GM23338 (cell line): ENCODE data around the gene COMMD3. TPM values are rescaled to one million over a fixed set of nuclear protein-coding genes. Genes with fewer than 3 reads are reported as not detected.

Experiments used
- ATAC-seq: fragments of 200-7000 bp; cut with Tn5 transposase; 3 replicates; pipeline ENCODE4 v1.9.1; 2020
- DNase-seq: peaks from one replicate; pipeline ENCODE4 v3.0.0-alpha.2; 2015; ENCODE audit warnings: low spot score
- H2AFZ ChIP-seq: fragments of 200-600 bp; sonication (generic); 2 replicates; pipeline ENCODE4 v1.8.0; 2016; ENCODE audit warnings: antibody characterized with exemption, mild to moderate bottlenecking, moderate library complexity
- H3F3A ChIP-seq: fragments of 200-600 bp; sonication (generic); replicated peaks from 2 replicates; pipeline ENCODE4 v1.8.0; 2017; ENCODE audit warnings: antibody characterized with exemption, mixed run types, low read depth
- H3K27ac ChIP-seq: fragments of 200-600 bp; sonication (generic); 2 replicates; pipeline ENCODE4 v1.6.1; 2016; ENCODE audit warnings: low read depth
- H3K27me3 ChIP-seq: fragments of 200-600 bp; sonication (generic); 2 replicates; pipeline ENCODE4 v1.8.0; 2016; ENCODE audit warnings: mild to moderate bottlenecking, mixed run types, moderate library complexity; ENCODE audit not compliant: insufficient read depth
- H3K36me3 ChIP-seq: fragments of 200-600 bp; sonication (generic); 2 replicates; pipeline ENCODE4 v1.8.0; 2016; ENCODE audit warnings: mild to moderate bottlenecking; ENCODE audit not compliant: insufficient read depth
- H3K4me1 ChIP-seq: fragments of 200-600 bp; sonication (generic); 2 replicates; pipeline ENCODE4 v1.8.0; 2016; ENCODE audit warnings: mild to moderate bottlenecking, moderate library complexity; ENCODE audit not compliant: insufficient read depth
- H3K4me2 ChIP-seq: fragments of 200-600 bp; sonication (generic); 2 replicates; pipeline ENCODE4 v1.7.1; 2017; ENCODE audit warnings: mixed run types
- H3K4me3 ChIP-seq: fragments of 200-600 bp; sonication (generic); 2 replicates; pipeline ENCODE4 v1.6.1; 2016; ENCODE audit warnings: mixed run types
- H3K79me2 ChIP-seq: fragments of 200-600 bp; sonication (generic); replicated peaks from 2 replicates; pipeline ENCODE4 v1.8.0; 2017; ENCODE audit warnings: mild to moderate bottlenecking; ENCODE audit not compliant: insufficient read depth
- H3K9me2 ChIP-seq: fragments of 200-600 bp; sonication (generic); 2 replicates; pipeline ENCODE4 v1.8.0; 2017; ENCODE audit not compliant: insufficient read depth
- H4K20me1 ChIP-seq: fragments of 200-600 bp; sonication (generic); replicated peaks from 2 replicates; pipeline ENCODE4 v1.8.0; 2017; ENCODE audit warnings: mild to moderate bottlenecking; ENCODE audit not compliant: insufficient read depth
- H3K27ac Mint-ChIP-seq: 2 replicates; pipeline ENCODE4 v1.8.0; 2020; ENCODE audit warnings: inconsistent platforms, mild to moderate bottlenecking, moderate library complexity, mixed read lengths
- H3K27me3 Mint-ChIP-seq: 3 replicates; pipeline ENCODE4 v1.8.0; 2022; ENCODE audit warnings: low read depth, mild to moderate bottlenecking, moderate library complexity, mixed read lengths, inconsistent platforms; ENCODE audit not compliant: insufficient read depth, poor library complexity
- H3K36me3 Mint-ChIP-seq: 3 replicates; pipeline ENCODE4 v1.8.0; 2021; ENCODE audit warnings: low read depth, mild to moderate bottlenecking, inconsistent platforms, moderate library complexity, mixed read lengths
- H3K4me1 Mint-ChIP-seq: 3 replicates; pipeline ENCODE4 v1.8.0; 2020; ENCODE audit warnings: mild to moderate bottlenecking, inconsistent platforms, mixed read lengths
- H3K4me3 Mint-ChIP-seq: 3 replicates; pipeline ENCODE4 v1.8.0; 2021; ENCODE audit warnings: moderate library complexity, mild to moderate bottlenecking, inconsistent platforms, mixed read lengths
- H3K9me3 Mint-ChIP-seq: 3 replicates; pipeline ENCODE4 v1.8.0; 2020; ENCODE audit warnings: moderate library complexity, mild to moderate bottlenecking, inconsistent platforms, mixed read lengths
- CREB1 ChIP-seq: fragments of 250-450 bp; sonication (Bioruptor Pico); IDR thresholded peaks from 2 replicates; pipeline ENCODE4 v1.5.0; 2020; ENCODE audit warnings: low read depth, mild to moderate bottlenecking, moderate library complexity
- CTCF ChIP-seq, 2 experiments: fragments of 200-600 bp in 1 of 2; sonication (generic) in 1 of 2; conservative IDR thresholded peaks; 2 replicates each; pipeline versions ENCODE4 v1.5.1 to v1.6.1; 2016 to 2017; ENCODE audit warnings: antibody characterized with exemption in 2 of 2, low read depth in 2 of 2, mild to moderate bottlenecking in 2 of 2, moderate library complexity in 1 of 2
- EZH2 ChIP-seq: fragments of 200-600 bp; sonication (generic); IDR thresholded peaks from one replicate; pipeline ENCODE4 v1.8.0; 2017; ENCODE audit warnings: antibody characterized with exemption, mild to moderate bottlenecking, low read depth; ENCODE audit not compliant: unreplicated experiment
- EZH2phosphoT487 ChIP-seq: fragments of 200-600 bp; sonication (generic); IDR thresholded peaks from one replicate; pipeline ENCODE4 v1.8.1; 2018; ENCODE audit warnings: antibody characterized with exemption; ENCODE audit not compliant: unreplicated experiment
- JUNB ChIP-seq: IDR thresholded peaks from one replicate; pipeline ENCODE4 v1.6.1; 2016; ENCODE audit warnings: antibody characterized with exemption; ENCODE audit not compliant: unreplicated experiment
- NANOG ChIP-seq: IDR thresholded peaks from 2 replicates; pipeline ENCODE4 v1.6.1; 2016; ENCODE audit warnings: antibody characterized with exemption, borderline replicate concordance
- POLR2AphosphoS5 ChIP-seq: IDR thresholded peaks from 2 replicates; pipeline ENCODE4 v1.6.1; 2016; ENCODE audit warnings: antibody characterized with exemption, low read depth
- REST ChIP-seq: IDR thresholded peaks from one replicate; pipeline ENCODE4 v1.6.1; 2018; ENCODE audit warnings: antibody characterized with exemption; ENCODE audit not compliant: unreplicated experiment
- STAT1 ChIP-seq: IDR thresholded peaks from one replicate; pipeline ENCODE4 v1.6.1; 2016; ENCODE audit warnings: antibody characterized with exemption; ENCODE audit not compliant: unreplicated experiment
- ZNF114 ChIP-seq: fragments of 250-450 bp; sonication (Bioruptor Pico); IDR thresholded peaks from 2 replicates; pipeline ENCODE4 v1.5.0; 2020; ENCODE audit warnings: mild to moderate bottlenecking, moderate library complexity
- ZNF331 ChIP-seq: fragments of 250-450 bp; sonication (Bioruptor Pico); IDR thresholded peaks from 2 replicates; pipeline ENCODE4 v1.5.0; 2020; ENCODE audit warnings: low read depth, mild to moderate bottlenecking, moderate library complexity
- polyA plus RNA-seq: library from polyadenylated mRNA; unstranded; fragments of >200 nt; fragmentation: Nextera tagmentation; extraction: Ambion mirVana; gene quantifications from 2 replicates; pipeline ENCODE4 v1.2.1, GENCODE V29; 2016
- total RNA-seq: library from RNA; depleted of rRNA; stranded (reverse); fragments of >200 nt; shearing (Covaris generic); gene quantifications from 2 replicates; pipeline ENCODE4 v1.2.3, GENCODE V29; 2014

COMMD3 gene
- total and polyA plus RNA-seq, 2 experiments from 2014 or later = 1.1 to 5.2 TPM

- Histone ChIP-seq H3K9me2 (no peaks in the 10 kb centered on the region), H3F3A (no peaks in the 10 kb centered on the region), H2AFZ (no peak overlapping the region), H3K27ac (no peak overlapping the region), H4K20me1 (no peaks in the 10 kb centered on the region), H3K4me1 (no peaks in the 10 kb centered on the region), H3K4me2 (no peak overlapping the region), H3K79me2 (no peaks in the 10 kb centered on the region), H3K36me3 (no peaks in the 10 kb centered on the region), H3K27me3 (no peaks in the 10 kb centered on the region), H3K4me3 (no peak overlapping the region)
- H3K36me3 Mint-ChIP-seq = no peaks in the 10 kb centered on the region
- no peak overlapping the region for H3K27ac Mint-ChIP-seq
- H3K4me1 Mint-ChIP-seq = no peaks in the 10 kb centered on the region
- TF ChIP-seq JUNB = no peak
- ATAC-seq = no peak
- no peak for DNase-seq
- no peaks in the 10 kb centered on the region; the same call in 2 of the 3 replicates for H3K9me3 Mint-ChIP-seq
- peaks cover 2% of the 10 kb centered on the region for H3K27me3 Mint-ChIP-seq
- no peak overlapping the region for H3K4me3 Mint-ChIP-seq
Measured at GRCh38 chr10:22303461-22303860, 12.7 kb upstream of the COMMD3 start.

- no peak for ATAC-seq
- H3K36me3 Mint-ChIP-seq = no peaks in the 10 kb centered on the region
- no peak overlapping the region for H3K4me3 Mint-ChIP-seq
- no peaks in the 10 kb centered on the region; the same call in 2 of the 3 replicates for H3K9me3 Mint-ChIP-seq
- H3K27me3 Mint-ChIP-seq = peaks cover 2% of the 10 kb centered on the region
- Histone ChIP-seq H3K4me2 (no peak overlapping the region), H3K27me3 (no peaks in the 10 kb centered on the region), H4K20me1 (no peaks in the 10 kb centered on the region), H3F3A (no peaks in the 10 kb centered on the region), H3K36me3 (no peaks in the 10 kb centered on the region), H3K9me2 (no peaks in the 10 kb centered on the region), H3K79me2 (no peaks in the 10 kb centered on the region), H3K4me1 (no peaks in the 10 kb centered on the region), H3K4me3 (no peak overlapping the region), H2AFZ (no peak overlapping the region), H3K27ac (no peak overlapping the region)
- H3K4me1 Mint-ChIP-seq = no peaks in the 10 kb centered on the region
- TF ChIP-seq ZNF331 (CRISPR knock-in tag) (no peak), REST (no peak), ZNF114 (CRISPR knock-in tag) (no peak), CREB1 (CRISPR knock-in tag) (no peak)
- DNase-seq = no peak
- H3K27ac Mint-ChIP-seq = no peak overlapping the region
Measured at GRCh38 chr10:22305721-22306120, 10.5 kb upstream of the COMMD3 start.

GRCh38 chr10:22308390-22308789 is 7.8 kb upstream of the COMMD3 start:
- H3K9me2 ChIP-seq = no peaks in the 10 kb centered on the region
- H3K27me3 ChIP-seq = peaks cover 24% of the 10 kb centered on the region
- Mint-ChIP-seq H3K27ac (no peak overlapping the region), H3K27me3 (no peaks in the 10 kb centered on the region), H3K4me3 (no peak overlapping the region), H3K9me3 (no peaks in the 10 kb centered on the region; the same call in 2 of the 3 replicates), H3K36me3 (no peaks in the 10 kb centered on the region), H3K4me1 (no peaks in the 10 kb centered on the region)
- H3K4me2 ChIP-seq = no peak overlapping the region
- H3K79me2 ChIP-seq = no peaks in the 10 kb centered on the region
- no peak overlapping the region for H3K4me3 ChIP-seq
- DNase-seq (no peak), ATAC-seq (no peak)
- no peaks in the 10 kb centered on the region for H4K20me1 ChIP-seq
- H3K4me1 ChIP-seq = no peaks in the 10 kb centered on the region
- no peak overlapping the region for H3K27ac ChIP-seq
- no peak overlapping the region for H2AFZ ChIP-seq
- H3F3A ChIP-seq = no peaks in the 10 kb centered on the region
- no peaks in the 10 kb centered on the region for H3K36me3 ChIP-seq
- no peak for TF ChIP-seq ZNF114 (CRISPR knock-in tag)
- TF ChIP-seq EZH2phosphoT487 = no peak
- TF ChIP-seq STAT1 = no peak
- no peak for TF ChIP-seq EZH2
- no peak for TF ChIP-seq REST
- no peak for TF ChIP-seq CTCF (conservative IDR thresholded peaks at IDR 0.05; ENCODE audit: low read depth in 2 of 2)
- no peak for TF ChIP-seq CREB1 (CRISPR knock-in tag)
- TF ChIP-seq POLR2AphosphoS5 = no peak
- no peak for TF ChIP-seq ZNF331 (CRISPR knock-in tag)
- TF ChIP-seq NANOG = no peak
